ENCODE results near the gene RNF212.
"Not testable (repeated sequence)": the region's sequence is repeated elsewhere in the genome, so short reads cannot be mapped to it uniquely, and the experiment has no call there.

Gene RNF212

DNA sequence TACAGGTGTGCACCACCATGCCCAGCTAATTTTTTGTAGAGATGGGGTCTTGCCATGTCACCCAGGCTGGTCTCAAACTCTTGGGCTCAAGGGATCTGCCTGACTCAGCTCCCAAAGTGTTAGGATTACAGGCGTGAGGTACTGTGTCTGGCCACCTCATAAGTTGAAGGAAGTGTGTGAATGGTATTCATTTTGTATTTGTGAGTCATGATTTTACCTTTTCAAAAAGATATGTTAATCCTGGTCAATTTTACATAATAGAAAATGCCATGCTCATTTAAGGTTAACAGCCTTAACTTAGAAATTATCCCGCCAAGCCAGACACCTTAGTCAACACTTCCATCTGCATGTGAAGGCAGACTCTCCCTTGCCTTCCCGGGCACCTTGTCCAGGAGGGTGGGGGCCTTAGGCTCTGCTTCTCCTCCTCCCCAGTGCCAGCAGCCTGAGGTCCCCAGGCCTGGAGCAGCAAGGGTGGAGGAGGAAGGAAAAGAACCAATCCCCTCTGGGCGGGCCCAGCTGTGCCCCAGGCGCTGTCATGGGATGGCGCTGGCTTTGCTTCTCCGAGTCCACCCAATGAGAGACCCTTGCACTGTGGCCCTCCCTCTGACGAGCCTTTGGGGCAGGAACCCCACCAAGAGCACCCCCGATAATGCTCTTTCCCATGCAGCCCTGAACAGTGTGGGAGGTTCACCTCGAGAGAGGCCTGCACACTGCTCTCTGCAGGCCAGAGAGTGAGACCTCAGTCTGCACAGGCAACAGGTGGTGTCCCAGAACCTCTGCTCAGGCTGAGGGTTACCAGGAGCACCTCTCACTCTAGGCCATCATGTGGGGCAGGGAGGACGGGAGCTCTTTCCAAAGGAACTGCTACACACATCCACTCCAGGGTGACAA, 37.3 kb downstream of the RNF212 start:
- no peak for DNase-seq (ENCODE audit: low read depth)

GRCh38 chr4:1075225-1075624, 38.1 kb downstream of the RNF212 start:
- no peak for DNase-seq (ENCODE audit: low read depth)
- no peak overlapping the region for H3K4me3 ChIP-seq (ENCODE audit: low read depth, low read length)

More for the DNA sequence above, 37.3 kb downstream of the RNF212 start:
- no peak overlapping the region for H3K4me3 ChIP-seq (ENCODE audit: low read depth, low read length)

DNA sequence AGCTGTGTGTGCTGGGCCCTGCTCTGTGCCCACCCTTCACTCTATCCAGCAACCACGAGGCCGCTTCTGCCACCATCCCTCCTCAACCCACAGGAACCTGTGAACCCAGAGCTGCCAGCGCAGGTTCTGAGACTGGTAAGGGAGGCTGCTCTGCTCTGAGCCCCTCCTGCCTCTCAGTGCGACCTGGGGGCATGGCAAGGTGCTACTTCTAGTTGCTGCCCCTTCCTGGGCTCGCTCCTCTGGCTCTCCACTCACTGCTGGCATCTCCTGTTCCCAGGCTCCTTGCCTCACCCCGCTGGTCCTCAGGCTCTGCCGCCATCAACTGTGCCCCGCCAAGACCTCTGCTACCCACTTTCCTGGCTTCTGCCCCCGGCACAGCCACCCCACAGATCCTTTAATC, 39.3 kb downstream of the RNF212 start:
- no peak overlapping the region for H3K4me3 ChIP-seq (ENCODE audit: low read depth, low read length)

GRCh38 chr4:1072830-1073446, 40.4 kb downstream of the RNF212 start:
- no peak for DNase-seq (ENCODE audit: low read depth)
- no peak overlapping the region for H3K4me3 ChIP-seq (ENCODE audit: low read depth, low read length)

More for the DNA sequence above, 39.3 kb downstream of the RNF212 start:
- no peak for DNase-seq (ENCODE audit: low read depth)

DNA sequence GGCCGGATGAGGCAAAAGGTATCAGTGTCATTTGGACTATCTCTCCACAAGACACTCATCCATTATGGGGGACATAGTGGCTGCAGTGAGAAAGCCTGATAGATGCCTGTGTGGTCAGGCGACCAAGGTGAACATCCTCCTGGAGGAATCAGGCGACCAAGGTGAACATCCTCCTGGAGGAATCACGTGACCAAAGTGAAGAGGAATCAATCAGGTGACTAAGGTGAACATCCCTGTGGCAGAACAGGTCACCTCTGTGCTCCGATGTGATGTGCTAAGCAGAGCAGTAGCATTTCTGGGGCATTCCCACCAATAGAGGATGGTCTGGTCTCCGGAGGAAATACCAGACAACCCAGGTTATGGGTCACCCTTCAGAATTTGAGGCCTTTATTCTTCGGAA, 44.0 kb downstream of the RNF212 start:
- no peak overlapping the region for H3K4me3 ChIP-seq (ENCODE audit: low read depth, low read length)
- DNase-seq (ENCODE audit: low read depth): no peak

DNA sequence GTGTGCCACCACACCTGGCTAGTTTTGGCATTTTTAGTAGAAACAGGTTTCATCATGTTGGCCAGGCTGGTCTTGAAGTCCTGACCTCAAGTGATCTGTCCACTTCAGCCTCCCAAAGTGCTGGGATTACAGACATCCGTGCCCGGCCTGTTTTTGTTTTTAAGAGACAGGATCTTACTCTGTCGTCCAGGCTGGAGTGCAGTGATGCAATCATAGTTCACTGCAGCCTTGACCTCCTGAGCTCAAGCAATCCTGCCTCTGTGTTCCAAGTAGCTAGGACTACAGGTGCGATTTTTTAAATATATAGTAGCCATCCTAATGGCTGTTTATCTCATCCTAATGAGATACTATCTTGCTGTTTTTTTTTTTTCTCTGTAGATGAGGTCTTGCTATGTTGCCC, 47.6 kb downstream of the RNF212 start:
- H3K4me3 ChIP-seq (ENCODE audit: low read depth, low read length): no peak overlapping the region
- no peak for DNase-seq (ENCODE audit: low read depth)

GRCh38 chr4:1062419-1062818, 50.9 kb downstream of the RNF212 start:
- DNase-seq (ENCODE audit: low read depth): no peak
- no peak overlapping the region for H3K4me3 ChIP-seq (ENCODE audit: low read depth, low read length)

- no peak for DNase-seq (ENCODE audit: low read depth)
- no peak overlapping the region for H3K4me3 ChIP-seq (ENCODE audit: low read depth, low read length)
Observed at GRCh38 chr4:1061760-1062159, 51.6 kb downstream of the RNF212 start.

GRCh38 chr4:1061056-1061700, 52.2 kb downstream of the RNF212 start:
- no peak for DNase-seq (ENCODE audit: low read depth)
- no peak overlapping the region for H3K4me3 ChIP-seq (ENCODE audit: low read depth, low read length)

- no peak for DNase-seq (ENCODE audit: low read depth)
- no peak overlapping the region for H3K4me3 ChIP-seq (ENCODE audit: low read depth, low read length)
Observed at GRCh38 chr4:1060621-1061020, 52.7 kb downstream of the RNF212 start.

GRCh38 chr4:1060121-1060520, 53.2 kb downstream of the RNF212 start:
- no peak overlapping the region for H3K4me3 ChIP-seq (ENCODE audit: low read depth, low read length)
- no peak for DNase-seq (ENCODE audit: low read depth)

DNA sequence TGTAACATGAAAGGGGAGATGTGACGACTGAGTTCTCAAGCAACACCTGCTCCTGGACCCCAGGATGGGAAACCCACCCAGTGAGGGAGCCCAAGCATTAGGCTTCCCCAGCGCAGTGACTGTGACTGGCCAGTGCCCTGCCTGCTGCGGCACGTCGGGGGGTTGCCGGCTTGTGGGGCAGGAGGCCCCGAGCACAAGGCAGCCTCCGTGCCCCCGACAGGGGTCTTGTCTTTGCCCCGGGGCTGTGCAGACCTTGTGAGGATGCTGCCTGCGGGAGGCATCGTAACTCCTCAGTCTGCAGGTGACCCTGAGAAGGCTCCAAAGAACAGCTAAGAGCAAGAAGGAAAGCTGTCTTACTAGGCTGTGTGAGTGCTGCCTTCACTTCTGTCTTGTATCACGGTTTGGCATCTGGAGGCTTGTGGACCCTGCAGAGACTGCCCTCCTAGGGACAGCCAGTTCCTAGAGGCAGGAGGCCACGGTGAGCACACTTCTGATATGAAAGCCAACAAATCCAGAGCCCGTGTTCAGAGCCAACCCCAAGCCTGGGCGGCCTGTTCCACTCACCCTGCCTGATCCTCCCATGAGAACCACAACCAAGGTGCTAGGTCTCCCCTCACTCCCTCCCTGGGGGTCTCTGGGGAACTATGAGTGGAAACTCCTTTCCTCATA, 54.2 kb downstream of the RNF212 start:
- no peak overlapping the region for H3K4me3 ChIP-seq (ENCODE audit: low read depth, low read length)
- no peak for DNase-seq (ENCODE audit: low read depth)

- no peak overlapping the region for H3K4me3 ChIP-seq (ENCODE audit: low read depth, low read length)
- DNase-seq (ENCODE audit: low read depth): no peak
Observed at GRCh38 chr4:1058198-1058996, 55.0 kb downstream of the RNF212 start.

GRCh38 chr4:1057403-1057745, 56.0 kb downstream of the RNF212 start:
- DNase-seq (ENCODE audit: low read depth): no peak
- no peak overlapping the region for H3K4me3 ChIP-seq (ENCODE audit: low read depth, low read length)

DNA sequence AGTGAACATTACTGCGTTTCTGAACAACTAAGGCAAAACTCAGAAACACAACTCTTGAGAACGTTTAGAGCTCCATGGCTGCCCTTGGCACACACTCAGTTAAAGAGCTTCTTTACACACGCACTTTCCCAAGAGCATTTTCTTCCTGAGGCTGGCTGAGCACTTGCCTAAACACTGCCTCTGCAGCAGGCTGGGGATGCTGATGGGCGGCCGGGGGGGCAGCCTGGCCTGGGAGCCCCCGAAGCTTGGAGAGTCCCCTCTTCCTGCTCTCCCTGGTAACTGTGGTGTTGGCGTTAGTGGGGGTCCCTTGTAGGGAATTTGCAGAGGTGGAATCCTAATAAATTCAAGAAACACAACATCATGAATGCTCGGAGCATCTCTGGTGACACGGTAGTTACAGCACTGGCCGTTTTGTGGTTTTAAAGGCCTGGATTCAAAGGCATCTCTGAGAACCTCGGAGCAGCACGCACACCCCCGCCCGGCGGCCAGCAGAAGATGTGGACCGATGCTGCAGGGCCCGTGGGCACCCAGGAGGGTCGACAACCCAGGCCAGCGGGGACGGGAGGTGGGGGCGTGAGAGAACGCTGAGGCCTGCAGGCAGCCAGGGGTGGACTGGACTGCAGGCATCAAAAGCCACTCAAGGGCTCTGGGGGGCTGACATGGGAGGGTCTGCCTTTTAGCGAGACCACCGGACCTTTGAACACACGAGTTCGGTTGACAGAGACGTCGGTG, 56.5 kb downstream of the RNF212 start:
- no peak for DNase-seq (ENCODE audit: low read depth)
- H3K4me3 ChIP-seq (ENCODE audit: low read depth, low read length): no peak overlapping the region

DNA sequence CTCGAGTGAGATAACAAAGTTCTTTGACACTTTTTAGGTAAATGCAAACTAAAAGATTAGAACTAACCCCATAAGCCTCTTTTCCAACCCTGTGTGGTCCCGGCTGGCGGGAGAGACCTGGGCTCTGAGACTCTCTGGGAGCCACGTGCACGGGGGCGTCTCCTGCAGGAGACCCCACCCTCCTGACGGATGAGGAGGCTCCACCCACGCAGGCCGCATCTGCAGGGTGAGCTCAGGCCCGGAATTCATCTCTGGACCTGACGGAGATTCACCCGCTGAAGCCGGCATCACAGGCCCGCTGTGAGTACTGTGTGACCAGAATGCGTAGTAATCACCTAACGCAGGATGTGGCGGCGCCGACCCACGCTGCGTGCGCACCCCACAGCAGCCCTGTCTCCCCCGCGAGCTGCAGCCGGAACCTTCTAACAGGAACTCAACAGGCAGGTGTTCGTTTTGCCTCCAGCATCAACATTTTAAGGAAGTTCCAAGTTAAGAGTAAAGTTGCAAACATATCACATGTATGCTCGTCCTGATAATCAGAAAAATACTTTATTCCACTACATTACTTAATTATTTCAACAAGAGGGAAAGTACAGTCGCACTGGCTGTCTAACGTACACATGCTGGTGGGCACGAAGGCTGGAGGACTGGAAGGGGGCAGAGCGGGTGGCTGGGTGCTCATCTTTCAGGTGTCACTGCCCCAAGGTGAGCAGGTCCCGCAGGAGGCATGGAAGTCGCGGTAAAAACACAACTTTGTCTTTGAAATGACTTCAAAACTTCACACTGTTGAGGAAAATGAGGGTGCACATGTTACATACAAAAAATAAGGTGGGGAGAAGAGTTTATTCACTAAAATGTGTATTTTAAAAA, 57.4 kb downstream of the RNF212 start:
- H3K4me3 ChIP-seq (ENCODE audit: low read depth, low read length): no peak overlapping the region
- DNase-seq (ENCODE audit: low read depth): no peak

DNA sequence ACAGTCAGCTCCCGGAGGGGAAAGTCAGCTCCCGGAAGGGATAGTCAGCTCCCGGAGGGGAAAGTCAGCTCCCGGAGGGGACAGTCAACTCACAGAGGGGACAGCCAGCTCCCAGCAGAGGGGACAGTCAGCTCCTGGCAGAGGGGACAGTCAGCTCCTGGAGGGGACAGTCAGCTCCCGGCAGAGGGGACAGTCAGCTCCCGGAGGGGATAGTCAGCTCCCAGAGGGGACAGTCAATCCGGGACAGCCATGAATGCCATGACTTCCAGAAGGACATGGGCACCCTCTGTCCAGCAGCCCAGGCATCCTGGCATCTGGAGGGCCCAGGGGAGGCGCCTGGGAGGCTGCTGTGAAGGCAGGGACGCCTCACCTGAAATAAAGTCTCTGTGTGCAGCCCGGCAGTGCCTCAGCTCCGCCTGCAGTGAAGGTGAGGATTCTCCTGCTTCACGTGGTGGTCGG, 58.1 kb downstream of the RNF212 start:
- H3K4me3 ChIP-seq (ENCODE audit: low read depth, low read length); DNase-seq (ENCODE audit: low read depth): not testable (repeated sequence)

Data from skeletal muscle cell (primary cell).